HEK293 (cell line): ENCODE results near the gene TRIM8.
A peak's percentile ranks its signal among the peaks of the same experiment; 100 is the strongest.

ENCODE experiments used
- FEZF1 ChIP-seq: fragments of 450-650 bp; formaldehyde crosslinking; IDR thresholded peaks from 2 replicates; pipeline ENCODE4 v1.5.1; 2016; ENCODE audit warnings: missing biosample characterization, missing genetic modification characterization
- HOXC10 ChIP-seq: sonication (generic); formaldehyde crosslinking; IDR thresholded peaks from 2 replicates; pipeline ENCODE4 v1.8.1; 2023; ENCODE audit warnings: mild to moderate bottlenecking, missing genetic modification reagents
- PRDM6 ChIP-seq: fragments of 450-650 bp; formaldehyde crosslinking; IDR thresholded peaks from 2 replicates; pipeline ENCODE4 v1.5.1; 2017; ENCODE audit warnings: missing biosample characterization, missing genetic modification characterization
- ZNF114 ChIP-seq: fragments of 450-650 bp; formaldehyde crosslinking; IDR thresholded peaks from 2 replicates; pipeline ENCODE4 v1.5.0; 2017; ENCODE audit warnings: missing biosample characterization, missing genetic modification characterization
- ZNF18 ChIP-seq: fragments of 450-650 bp; formaldehyde crosslinking; IDR thresholded peaks from 2 replicates; pipeline ENCODE4 v1.5.1; 2016; ENCODE audit warnings: missing biosample characterization, missing genetic modification characterization
- ZNF184 ChIP-seq: fragments of 450-650 bp; IDR thresholded peaks from 2 replicates; pipeline ENCODE4 v1.5.1; 2018; ENCODE audit warnings: missing biosample characterization, mild to moderate bottlenecking, missing genetic modification characterization
- ZNF19 ChIP-seq: fragments of 450-650 bp; formaldehyde crosslinking; IDR thresholded peaks from 2 replicates; pipeline ENCODE4; 2016; ENCODE audit warnings: missing biosample characterization, missing genetic modification characterization, low read depth
- ZNF202 ChIP-seq: fragments of 450-650 bp; formaldehyde crosslinking; IDR thresholded peaks from 2 replicates; pipeline ENCODE4 v1.5.1; 2016; ENCODE audit warnings: missing biosample characterization, missing genetic modification characterization, borderline replicate concordance
- ZNF223 ChIP-seq: fragments of 450-650 bp; formaldehyde crosslinking; IDR thresholded peaks from 2 replicates; pipeline ENCODE4 v1.5.1; 2016; ENCODE audit warnings: missing biosample characterization, missing genetic modification characterization
- ZNF280D ChIP-seq: fragments of 450-650 bp; formaldehyde crosslinking; IDR thresholded peaks from 2 replicates; pipeline ENCODE4 v1.5.1; 2016; ENCODE audit warnings: missing biosample characterization, missing genetic modification characterization
- ZNF366 ChIP-seq: fragments of 450-650 bp; formaldehyde crosslinking; conservative IDR thresholded peaks from 2 replicates; pipeline ENCODE4 v1.5.1; 2016; ENCODE audit warnings: missing biosample characterization, missing genetic modification characterization
- ZNF404 ChIP-seq: fragments of 450-650 bp; formaldehyde crosslinking; IDR thresholded peaks from 2 replicates; pipeline ENCODE4 v1.5.1; 2017; ENCODE audit warnings: missing biosample characterization, missing genetic modification characterization
- ZNF624 ChIP-seq: fragments of 450-650 bp; formaldehyde crosslinking; IDR thresholded peaks from 2 replicates; pipeline ENCODE4 v1.5.1; 2017; ENCODE audit warnings: missing biosample characterization, missing genetic modification characterization
- ZNF654 ChIP-seq: fragments of 450-650 bp; formaldehyde crosslinking; IDR thresholded peaks from 2 replicates; pipeline ENCODE4 v1.5.1; 2016; ENCODE audit warnings: low read depth, missing biosample characterization, missing genetic modification characterization
- ZNF692 ChIP-seq: fragments of 450-650 bp; formaldehyde crosslinking; IDR thresholded peaks from 2 replicates; pipeline ENCODE4 v1.5.1; 2016; ENCODE audit warnings: missing biosample characterization, missing genetic modification characterization
- ZNF776 ChIP-seq: fragments of 450-650 bp; formaldehyde crosslinking; IDR thresholded peaks from 2 replicates; pipeline ENCODE4 v1.5.0; 2017; ENCODE audit warnings: missing biosample characterization, missing genetic modification characterization, borderline replicate concordance
- ZXDB ChIP-seq: fragments of 450-650 bp; formaldehyde crosslinking; IDR thresholded peaks from 2 replicates; pipeline ENCODE4 v1.5.1; 2016; ENCODE audit warnings: missing biosample characterization, missing genetic modification characterization
- TF ChIP-seq, protein P1 (sequence below): fragments of 450-650 bp; formaldehyde crosslinking; conservative IDR thresholded peaks from 2 replicates; pipeline ENCODE4 v1.5.1; 2016; ENCODE audit warnings: low read depth, missing biosample characterization, missing genetic modification characterization
- TF ChIP-seq, protein P2 (sequence below): fragments of 450-650 bp; formaldehyde crosslinking; IDR thresholded peaks from 2 replicates; pipeline ENCODE4 v1.5.1; 2016; ENCODE audit warnings: missing biosample characterization, missing genetic modification characterization
- TF ChIP-seq, protein P3 (sequence below): fragments of 450-650 bp; formaldehyde crosslinking; IDR thresholded peaks from 2 replicates; pipeline ENCODE4 v1.5.1; 2016; ENCODE audit warnings: missing biosample characterization, missing genetic modification characterization
- TF ChIP-seq, protein P4 (sequence below): fragments of 450-650 bp; formaldehyde crosslinking; IDR thresholded peaks from 2 replicates; pipeline ENCODE4 v1.5.1; 2016; ENCODE audit warnings: missing biosample characterization, missing genetic modification characterization

Gene TRIM8

DNA sequence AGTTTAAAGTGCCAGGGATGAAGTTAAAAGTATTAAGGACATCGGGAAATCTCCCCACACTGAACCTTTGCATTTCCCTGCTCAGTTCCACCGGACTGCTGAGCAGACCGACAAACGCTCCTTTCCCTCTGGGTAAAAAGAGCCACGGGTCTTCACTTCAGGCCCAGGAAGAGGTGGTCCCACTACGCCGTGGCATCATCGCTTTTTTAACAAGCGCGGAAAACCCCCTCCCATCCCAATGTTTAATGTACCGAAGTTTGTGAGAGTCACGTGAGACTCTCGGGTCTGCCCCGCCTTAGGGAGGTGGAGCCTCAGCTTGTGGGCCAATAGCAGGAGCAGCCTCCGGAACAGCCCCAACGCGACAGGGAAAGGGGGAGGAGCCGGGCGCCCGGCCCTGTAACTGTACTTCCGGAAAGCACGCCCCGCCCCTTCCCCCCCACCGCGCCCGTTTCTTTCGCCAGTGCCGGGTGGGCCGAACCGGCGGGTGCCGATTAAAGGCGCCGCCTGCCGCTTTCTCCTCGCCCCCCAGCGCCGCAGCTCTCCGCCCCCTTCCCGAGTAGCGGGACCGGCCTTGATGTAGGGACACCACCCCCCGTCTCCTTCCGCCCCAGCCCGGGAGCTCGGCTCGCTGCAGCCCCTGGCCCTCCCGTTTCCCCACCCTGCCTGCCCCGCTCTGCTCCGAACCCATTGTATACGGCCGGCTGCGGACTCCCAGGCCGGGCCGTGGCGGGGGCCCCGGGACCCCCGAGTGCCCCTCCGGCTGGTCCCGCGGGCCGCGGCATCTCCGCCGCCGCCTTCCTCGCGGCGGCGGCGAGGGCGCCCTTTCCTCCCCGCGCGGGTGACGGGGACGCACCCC lies 2.2 kb upstream of the TRIM8 start (continued):
- TF ChIP-seq, protein P1, sequence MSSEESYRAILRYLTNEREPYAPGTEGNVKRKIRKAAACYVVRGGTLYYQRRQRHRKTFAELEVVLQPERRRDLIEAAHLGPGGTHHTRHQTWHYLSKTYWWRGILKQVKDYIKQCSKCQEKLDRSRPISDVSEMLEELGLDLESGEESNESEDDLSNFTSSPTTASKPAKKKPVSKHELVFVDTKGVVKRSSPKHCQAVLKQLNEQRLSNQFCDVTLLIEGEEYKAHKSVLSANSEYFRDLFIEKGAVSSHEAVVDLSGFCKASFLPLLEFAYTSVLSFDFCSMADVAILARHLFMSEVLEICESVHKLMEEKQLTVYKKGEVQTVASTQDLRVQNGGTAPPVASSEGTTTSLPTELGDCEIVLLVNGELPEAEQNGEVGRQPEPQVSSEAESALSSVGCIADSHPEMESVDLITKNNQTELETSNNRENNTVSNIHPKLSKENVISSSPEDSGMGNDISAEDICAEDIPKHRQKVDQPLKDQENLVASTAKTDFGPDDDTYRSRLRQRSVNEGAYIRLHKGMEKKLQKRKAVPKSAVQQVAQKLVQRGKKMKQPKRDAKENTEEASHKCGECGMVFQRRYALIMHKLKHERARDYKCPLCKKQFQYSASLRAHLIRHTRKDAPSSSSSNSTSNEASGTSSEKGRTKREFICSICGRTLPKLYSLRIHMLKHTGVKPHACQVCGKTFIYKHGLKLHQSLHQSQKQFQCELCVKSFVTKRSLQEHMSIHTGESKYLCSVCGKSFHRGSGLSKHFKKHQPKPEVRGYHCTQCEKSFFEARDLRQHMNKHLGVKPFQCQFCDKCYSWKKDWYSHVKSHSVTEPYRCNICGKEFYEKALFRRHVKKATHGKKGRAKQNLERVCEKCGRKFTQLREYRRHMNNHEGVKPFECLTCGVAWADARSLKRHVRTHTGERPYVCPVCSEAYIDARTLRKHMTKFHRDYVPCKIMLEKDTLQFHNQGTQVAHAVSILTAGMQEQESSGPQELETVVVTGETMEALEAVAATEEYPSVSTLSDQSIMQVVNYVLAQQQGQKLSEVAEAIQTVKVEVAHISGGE = peak; percentile 90
- TF ChIP-seq ZNF114 (no peak), HOXC10 (no peak), ZNF280D (no peak), ZNF404 (tag by site-specific recombination) (no peak), ZNF202 (tag by site-specific recombination) (no peak), ZNF184 (tag by site-specific recombination) (no peak), ZNF366 (tag by site-specific recombination) (no peak), ZNF654 (tag by site-specific recombination) (no peak), ZNF223 (tag by site-specific recombination) (no peak), PRDM6 (tag by site-specific recombination) (no peak), ZNF776 (tag by site-specific recombination) (no peak), ZNF19 (tag by site-specific recombination) (no peak), FEZF1 (tag by site-specific recombination) (no peak), ZNF18 (no peak), ZXDB (tag by site-specific recombination) (peak; percentile 78), ZNF624 (no peak), ZNF692 (tag by site-specific recombination) (peak; percentile 100)
- TF ChIP-seq, protein P2, sequence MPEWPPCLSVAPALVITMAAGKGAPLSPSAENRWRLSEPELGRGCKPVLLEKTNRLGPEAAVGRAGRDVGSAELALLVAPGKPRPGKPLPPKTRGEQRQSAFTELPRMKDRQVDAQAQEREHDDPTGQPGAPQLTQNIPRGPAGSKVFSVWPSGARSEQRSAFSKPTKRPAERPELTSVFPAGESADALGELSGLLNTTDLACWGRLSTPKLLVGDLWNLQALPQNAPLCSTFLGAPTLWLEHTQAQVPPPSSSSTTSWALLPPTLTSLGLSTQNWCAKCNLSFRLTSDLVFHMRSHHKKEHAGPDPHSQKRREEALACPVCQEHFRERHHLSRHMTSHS = no peak
- TF ChIP-seq, protein P3, sequence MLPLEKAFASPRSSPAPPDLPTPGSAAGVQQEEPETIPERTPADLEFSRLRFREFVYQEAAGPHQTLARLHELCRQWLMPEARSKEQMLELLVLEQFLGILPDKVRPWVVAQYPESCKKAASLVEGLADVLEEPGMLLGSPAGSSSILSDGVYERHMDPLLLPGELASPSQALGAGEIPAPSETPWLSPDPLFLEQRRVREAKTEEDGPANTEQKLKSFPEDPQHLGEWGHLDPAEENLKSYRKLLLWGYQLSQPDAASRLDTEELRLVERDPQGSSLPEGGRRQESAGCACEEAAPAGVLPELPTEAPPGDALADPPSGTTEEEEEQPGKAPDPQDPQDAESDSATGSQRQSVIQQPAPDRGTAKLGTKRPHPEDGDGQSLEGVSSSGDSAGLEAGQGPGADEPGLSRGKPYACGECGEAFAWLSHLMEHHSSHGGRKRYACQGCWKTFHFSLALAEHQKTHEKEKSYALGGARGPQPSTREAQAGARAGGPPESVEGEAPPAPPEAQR = no peak
- TF ChIP-seq, protein P4, sequence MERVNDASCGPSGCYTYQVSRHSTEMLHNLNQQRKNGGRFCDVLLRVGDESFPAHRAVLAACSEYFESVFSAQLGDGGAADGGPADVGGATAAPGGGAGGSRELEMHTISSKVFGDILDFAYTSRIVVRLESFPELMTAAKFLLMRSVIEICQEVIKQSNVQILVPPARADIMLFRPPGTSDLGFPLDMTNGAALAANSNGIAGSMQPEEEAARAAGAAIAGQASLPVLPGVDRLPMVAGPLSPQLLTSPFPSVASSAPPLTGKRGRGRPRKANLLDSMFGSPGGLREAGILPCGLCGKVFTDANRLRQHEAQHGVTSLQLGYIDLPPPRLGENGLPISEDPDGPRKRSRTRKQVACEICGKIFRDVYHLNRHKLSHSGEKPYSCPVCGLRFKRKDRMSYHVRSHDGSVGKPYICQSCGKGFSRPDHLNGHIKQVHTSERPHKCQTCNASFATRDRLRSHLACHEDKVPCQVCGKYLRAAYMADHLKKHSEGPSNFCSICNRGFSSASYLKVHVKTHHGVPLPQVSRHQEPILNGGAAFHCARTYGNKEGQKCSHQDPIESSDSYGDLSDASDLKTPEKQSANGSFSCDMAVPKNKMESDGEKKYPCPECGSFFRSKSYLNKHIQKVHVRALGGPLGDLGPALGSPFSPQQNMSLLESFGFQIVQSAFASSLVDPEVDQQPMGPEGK = peak; percentile 97
